ENCODE data around the gene EXTL1.

- TF ChIP-seq CTCF (IDR thresholded peaks at IDR 0.05): no peak
- TF ChIP-seq EZH2phosphoT487 (IDR thresholded peaks at IDR 0.05): no peak
These were observed 2.3 kb downstream of the EXTL1 start for GRCh38 chr1:26023826-26024225.
